Stimulated activated CD8-positive, alpha-beta memory T cell treated with anti-CD3 and anti-CD28 coated beads, Interleukin-4, amount 100 ng/mL, for 24 hours (primary cell): ENCODE results near the gene ZCCHC17.
"Not testable (repeated sequence)": the region's sequence is repeated elsewhere in the genome, so short reads cannot be mapped to it uniquely, and the experiment has no call there.

Experiments
- DNase-seq: peaks from one replicate; pipeline ENCODE4 v3.0.0-alpha.2; 2020; ENCODE audit warnings: low read depth

ZCCHC17 gene, protein sequence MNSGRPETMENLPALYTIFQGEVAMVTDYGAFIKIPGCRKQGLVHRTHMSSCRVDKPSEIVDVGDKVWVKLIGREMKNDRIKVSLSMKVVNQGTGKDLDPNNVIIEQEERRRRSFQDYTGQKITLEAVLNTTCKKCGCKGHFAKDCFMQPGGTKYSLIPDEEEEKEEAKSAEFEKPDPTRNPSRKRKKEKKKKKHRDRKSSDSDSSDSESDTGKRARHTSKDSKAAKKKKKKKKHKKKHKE

GRCh38 chr1:31296486-31297276 lies at the start of gene ZCCHC17, which contains the start of gene SNRNP40:
Gene ZCCHC17 (plus strand): TSS chr1:31297032. CDS start chr1:31310099, 13,067 bp downstream.
Gene SNRNP40 (minus strand): TSS chr1:31296788. CDS start chr1:31296751, 37 bp downstream.
- peak; percentile 87 for DNase-seq

DNA sequence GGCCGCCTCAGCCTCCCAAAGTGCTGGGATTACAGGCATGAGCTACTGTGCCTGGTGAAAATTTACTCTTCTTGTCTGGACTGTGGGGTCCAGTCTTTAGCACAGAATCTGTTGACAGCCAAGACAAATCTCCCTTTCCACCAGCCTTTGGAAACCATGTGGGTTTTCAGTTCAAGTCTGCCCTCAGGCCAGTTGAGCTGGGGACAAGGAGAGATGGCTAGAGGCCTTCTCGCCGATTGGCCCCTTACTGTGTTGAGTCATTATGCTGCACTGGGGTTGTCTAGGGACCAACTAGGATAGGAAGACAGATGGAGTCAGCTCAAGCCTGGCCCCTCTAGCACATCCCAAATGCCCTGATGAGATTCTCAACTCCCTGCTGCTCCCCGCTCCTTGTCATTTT lies 48.6 kb upstream of the ZCCHC17 start:
- DNase-seq = no peak

- no peak for DNase-seq
Observed at GRCh38 chr1:31249854-31250253, 47.0 kb upstream of the ZCCHC17 start.

- no peak for DNase-seq
Observed at GRCh38 chr1:31257213-31257612, 39.6 kb upstream of the ZCCHC17 start.

DNA sequence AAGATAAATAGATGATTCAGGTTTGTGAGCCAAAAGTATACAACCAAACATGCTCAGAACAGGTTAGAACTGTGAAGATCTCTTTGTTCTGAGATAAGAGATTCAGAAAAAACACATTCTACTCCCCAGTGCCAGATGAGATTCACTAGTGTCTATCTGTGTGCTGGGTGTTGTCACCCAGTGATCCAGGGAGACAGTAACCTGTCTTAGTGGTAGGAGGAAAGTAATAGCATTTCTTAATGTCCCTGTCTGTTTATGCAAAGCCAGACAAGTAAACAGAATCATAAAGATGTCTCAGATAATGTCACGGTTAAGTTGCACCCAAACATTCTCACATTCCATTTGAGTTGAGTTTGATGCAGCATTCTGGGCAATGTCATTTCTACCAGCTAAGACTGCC lies 38.3 kb upstream of the ZCCHC17 start:
- DNase-seq = no peak

DNA sequence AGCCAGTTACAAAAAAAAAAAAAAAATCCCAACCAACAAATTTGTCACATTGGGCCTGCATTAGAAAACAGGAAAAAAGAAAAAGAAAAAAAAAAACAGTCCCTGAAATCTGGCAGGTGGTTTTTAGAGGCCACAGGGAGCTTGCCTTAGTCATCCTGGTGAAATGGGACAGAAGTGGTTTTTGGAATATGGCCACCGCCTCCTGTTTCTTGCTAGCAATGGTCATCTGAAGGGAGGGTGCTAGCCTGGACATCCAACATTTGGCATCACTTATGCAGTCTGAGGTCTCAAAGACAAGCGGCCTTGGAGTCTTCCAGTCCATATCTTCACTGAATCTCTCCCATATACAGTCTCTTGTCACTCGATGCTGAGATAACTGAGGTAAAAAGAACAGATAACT lies 37.1 kb upstream of the ZCCHC17 start:
- no peak for DNase-seq

- no peak for DNase-seq
Observed at GRCh38 chr1:31261916-31262315, 34.9 kb upstream of the ZCCHC17 start.

- DNase-seq = not testable (repeated sequence)
Observed at GRCh38 chr1:31262393-31262792, 34.4 kb upstream of the ZCCHC17 start.

DNA sequence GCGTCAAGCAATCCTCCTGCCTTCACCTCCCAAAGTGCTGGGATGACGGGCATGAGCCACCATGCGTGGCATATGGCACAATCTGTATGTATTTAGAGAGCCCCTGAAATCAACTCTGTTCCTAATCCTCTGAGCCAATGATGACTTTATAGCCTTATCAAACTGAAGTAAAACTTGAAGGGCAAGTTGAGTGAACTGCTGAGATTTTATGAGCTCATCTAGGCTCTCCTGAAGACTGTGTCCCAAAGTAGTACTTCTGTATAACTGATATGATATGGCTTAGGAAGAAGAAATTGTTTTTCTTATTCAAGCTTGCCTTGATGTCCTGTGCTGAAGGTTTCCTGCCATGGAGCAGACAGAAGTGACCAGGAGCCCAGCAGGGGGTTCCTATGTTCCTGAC lies 33.4 kb upstream of the ZCCHC17 start:
- no peak for DNase-seq

GRCh38 chr1:31264790-31265386 lies 31.9 kb upstream of the ZCCHC17 start:
- no peak for DNase-seq

- DNase-seq = no peak
Observed at GRCh38 chr1:31266547-31266946, 30.3 kb upstream of the ZCCHC17 start.

- no peak for DNase-seq
Observed at GRCh38 chr1:31272369-31272768, 24.5 kb upstream of the ZCCHC17 start.

GRCh38 chr1:31273619-31274018 lies 23.2 kb upstream of the ZCCHC17 start:
- DNase-seq = no peak

GRCh38 chr1:31282426-31282825 lies 14.4 kb upstream of the ZCCHC17 start:
- not testable (repeated sequence) for DNase-seq

DNA sequence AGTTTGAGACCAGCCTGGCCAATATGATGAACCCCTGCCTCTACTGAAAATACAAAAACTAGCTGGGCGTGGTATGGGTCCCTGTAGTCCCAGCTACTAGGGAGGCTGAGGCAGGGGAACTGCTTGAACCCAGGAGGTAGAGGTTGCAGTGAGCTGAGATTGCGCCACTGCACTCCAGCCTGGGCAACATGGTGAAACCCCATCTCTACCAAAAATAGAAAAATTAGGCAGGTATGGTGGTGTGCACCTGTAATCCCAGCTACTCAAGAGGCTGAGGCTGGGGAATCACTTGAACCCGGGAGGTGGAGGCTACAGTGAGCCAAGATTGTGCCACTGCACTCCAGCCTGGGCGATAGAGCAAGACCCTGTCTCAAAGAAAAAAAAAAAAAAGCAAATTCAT lies 9.0 kb upstream of the ZCCHC17 start:
- not testable (repeated sequence) for DNase-seq

GRCh38 chr1:31289021-31289420 lies 7.8 kb upstream of the ZCCHC17 start:
- no peak for DNase-seq

DNA sequence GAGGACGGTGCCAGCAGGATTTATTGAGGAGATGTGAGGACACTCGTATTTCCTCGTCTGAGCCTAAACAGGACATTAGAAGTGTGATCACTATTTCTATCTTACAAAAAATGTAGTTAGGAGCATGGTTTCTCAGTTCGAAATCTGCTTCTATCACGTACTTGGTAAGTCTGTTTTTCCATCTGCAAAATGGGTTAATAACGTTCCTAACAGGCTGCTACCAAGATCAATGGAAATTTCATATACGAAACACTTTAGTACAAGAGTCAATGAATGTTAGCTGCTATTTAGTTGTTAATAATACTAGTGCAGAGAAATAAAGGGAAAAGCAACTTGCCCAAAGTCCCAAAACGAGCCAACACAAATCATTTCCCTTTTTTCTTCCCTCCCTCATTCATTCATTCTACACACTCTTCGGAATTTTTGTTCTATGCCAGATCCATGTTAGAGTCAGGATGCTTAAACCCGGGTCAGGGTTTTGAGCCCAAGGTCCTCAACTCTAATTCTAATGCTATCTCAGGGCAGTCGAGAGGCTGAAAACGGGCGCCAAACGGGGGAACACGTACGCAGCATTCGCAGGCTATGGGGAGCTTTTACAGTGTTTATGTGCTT lies 852 bp upstream of the ZCCHC17 start:
- no peak for DNase-seq

DNA sequence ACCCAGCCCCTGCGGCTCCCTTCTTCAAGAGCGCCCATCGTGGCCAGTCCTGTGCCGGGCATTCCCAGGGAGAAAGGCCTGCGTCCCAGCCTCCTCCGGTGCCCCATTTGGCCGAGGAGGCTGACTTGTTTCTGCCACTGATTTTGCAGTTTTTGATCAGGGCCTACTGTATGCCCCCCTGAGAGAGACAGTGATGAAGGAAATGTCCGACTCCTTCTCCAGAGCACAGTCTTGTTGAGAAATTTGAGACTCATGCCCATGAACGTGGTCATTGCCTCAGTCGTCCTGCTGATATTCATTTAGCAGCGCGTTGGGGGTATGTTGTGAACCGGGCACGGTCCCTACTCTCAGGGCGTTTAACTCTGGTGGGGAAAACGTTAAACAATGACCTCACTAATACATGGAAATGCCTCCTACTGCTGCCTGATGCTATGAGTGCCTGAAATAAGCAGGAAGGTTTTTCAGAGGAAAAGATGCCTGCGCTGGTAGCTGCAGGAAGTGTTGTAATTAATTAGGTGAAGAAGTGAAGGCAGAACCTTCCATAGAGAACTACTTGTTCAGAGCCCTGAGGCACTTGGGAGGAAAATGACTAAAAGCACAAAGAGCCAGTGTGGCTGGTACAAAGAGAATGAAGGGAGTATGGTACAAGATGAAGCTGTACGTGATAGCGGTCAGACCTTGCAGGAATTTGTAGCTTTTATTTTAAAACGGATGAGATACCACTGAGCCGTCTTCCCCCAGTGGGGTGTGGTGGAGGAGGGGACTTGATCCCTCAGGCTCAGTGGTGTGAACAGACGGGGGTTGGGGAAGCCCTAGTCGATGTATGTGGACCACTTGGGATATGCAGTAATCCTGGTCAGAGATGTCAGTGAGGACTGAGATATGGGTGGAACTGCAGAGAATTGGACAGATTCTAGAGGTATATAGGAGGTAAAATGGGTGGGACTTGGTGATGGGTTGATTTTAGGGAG lies 730 bp downstream of the ZCCHC17 start:
- no peak for DNase-seq

DNA sequence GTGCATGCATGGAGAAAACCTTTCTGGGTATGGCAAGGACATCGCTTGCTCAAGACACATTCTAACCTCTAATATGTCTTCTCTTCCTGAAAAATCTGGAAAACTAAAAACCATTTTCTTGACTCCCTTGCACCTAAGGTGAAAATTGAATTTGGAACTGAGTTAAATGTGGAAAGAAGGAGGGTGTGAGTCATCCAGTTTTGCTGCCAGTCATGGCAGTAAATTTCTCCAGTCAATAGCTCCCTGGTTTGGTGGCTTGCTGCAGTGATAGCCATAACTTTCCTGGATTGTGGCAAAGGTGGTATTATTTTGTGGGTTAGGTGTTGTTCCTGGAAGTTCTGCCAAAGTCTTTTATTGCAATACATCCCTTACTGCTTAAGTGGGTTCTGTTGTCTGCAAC lies 2.5 kb downstream of the ZCCHC17 start:
- no peak for DNase-seq

- DNase-seq = no peak
Observed at GRCh38 chr1:31300193-31300592, 3.4 kb downstream of the ZCCHC17 start.

- no peak for DNase-seq
Observed at GRCh38 chr1:31302709-31303441, 6.0 kb downstream of the ZCCHC17 start.
